Peyer's patch (tissue), 4 donors: ENCODE data around the gene BTBD17. TPM values are rescaled to one million over a fixed set of nuclear protein-coding genes. Genes with fewer than 3 reads are reported as not detected.
A peak's percentile ranks its signal among the peaks of the same experiment; 100 is the strongest.
"Not testable (repeated sequence)": the region's sequence is repeated elsewhere in the genome, so short reads cannot be mapped to it uniquely, and the experiment has no call there.

ENCODE experiments used
- DNase-seq, 3 donors: peaks; one replicate each; pipeline ENCODE4 v3.0.0-alpha.2; 2017 to 2019
- H3K27ac ChIP-seq, 4 donors: fragments of 200-600 bp; sonication (generic); one replicate each; pipeline ENCODE4 v1.5.1; 2016 to 2019
- H3K27me3 ChIP-seq, 2 donors: fragments of 200-600 bp; sonication (generic); one replicate each; pipeline ENCODE4 v1.5.1; 2019
- H3K36me3 ChIP-seq, 3 donors: fragments of 200-600 bp; sonication (generic); one replicate each; pipeline ENCODE4 v1.5.1; 2016 to 2019
- H3K4me1 ChIP-seq, 4 donors: fragments of 200-600 bp; sonication (generic); one replicate each; pipeline ENCODE4 v1.5.1; 2016 to 2019
- H3K4me3 ChIP-seq, 4 donors: fragments of 200-600 bp; sonication (generic); 1 replicate in 3 of 4; 2 replicates in 1 of 4; pipeline ENCODE4 v1.5.1; 2016 to 2019; ENCODE audit warnings: mild to moderate bottlenecking in 1 of 4
- H3K9me3 ChIP-seq, 4 donors: fragments of 200-600 bp; sonication (generic); one replicate each; pipeline ENCODE4 v1.5.1; 2016 to 2019; ENCODE audit warnings: mild to moderate bottlenecking in 1 of 4
- POLR2A ChIP-seq, 2 donors: fragments of 450-650 bp; IDR thresholded peaks; one replicate each; pipeline ENCODE4 v1.5.1; 2017; ENCODE audit warnings: antibody characterized with exemption in 2 of 2, mild to moderate bottlenecking in 2 of 2, moderate library complexity in 2 of 2
- total RNA-seq, 4 donors: library from RNA; depleted of rRNA; stranded (reverse); fragments of >200 nt; gene quantifications; one replicate each; pipeline ENCODE4 v1.1.0, GENCODE V29; 2016
- TF ChIP-seq, protein P1 (sequence below), 6 experiments: fragments of 450-650 bp in 4 of 6; fragments of 200-600 bp in 2 of 6; sonication (generic) in 1 of 6; IDR thresholded peaks; one replicate each; pipeline ENCODE4 v1.5.1; 2017 to 2019; ENCODE audit warnings: antibody characterized with exemption in 6 of 6, mild to moderate bottlenecking in 3 of 6, moderate library complexity in 1 of 6

The BTBD17 gene, protein sequence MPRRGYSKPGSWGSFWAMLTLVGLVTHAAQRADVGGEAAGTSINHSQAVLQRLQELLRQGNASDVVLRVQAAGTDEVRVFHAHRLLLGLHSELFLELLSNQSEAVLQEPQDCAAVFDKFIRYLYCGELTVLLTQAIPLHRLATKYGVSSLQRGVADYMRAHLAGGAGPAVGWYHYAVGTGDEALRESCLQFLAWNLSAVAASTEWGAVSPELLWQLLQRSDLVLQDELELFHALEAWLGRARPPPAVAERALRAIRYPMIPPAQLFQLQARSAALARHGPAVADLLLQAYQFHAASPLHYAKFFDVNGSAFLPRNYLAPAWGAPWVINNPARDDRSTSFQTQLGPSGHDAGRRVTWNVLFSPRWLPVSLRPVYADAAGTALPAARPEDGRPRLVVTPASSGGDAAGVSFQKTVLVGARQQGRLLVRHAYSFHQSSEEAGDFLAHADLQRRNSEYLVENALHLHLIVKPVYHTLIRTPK
- not detected for total RNA-seq

DNA sequence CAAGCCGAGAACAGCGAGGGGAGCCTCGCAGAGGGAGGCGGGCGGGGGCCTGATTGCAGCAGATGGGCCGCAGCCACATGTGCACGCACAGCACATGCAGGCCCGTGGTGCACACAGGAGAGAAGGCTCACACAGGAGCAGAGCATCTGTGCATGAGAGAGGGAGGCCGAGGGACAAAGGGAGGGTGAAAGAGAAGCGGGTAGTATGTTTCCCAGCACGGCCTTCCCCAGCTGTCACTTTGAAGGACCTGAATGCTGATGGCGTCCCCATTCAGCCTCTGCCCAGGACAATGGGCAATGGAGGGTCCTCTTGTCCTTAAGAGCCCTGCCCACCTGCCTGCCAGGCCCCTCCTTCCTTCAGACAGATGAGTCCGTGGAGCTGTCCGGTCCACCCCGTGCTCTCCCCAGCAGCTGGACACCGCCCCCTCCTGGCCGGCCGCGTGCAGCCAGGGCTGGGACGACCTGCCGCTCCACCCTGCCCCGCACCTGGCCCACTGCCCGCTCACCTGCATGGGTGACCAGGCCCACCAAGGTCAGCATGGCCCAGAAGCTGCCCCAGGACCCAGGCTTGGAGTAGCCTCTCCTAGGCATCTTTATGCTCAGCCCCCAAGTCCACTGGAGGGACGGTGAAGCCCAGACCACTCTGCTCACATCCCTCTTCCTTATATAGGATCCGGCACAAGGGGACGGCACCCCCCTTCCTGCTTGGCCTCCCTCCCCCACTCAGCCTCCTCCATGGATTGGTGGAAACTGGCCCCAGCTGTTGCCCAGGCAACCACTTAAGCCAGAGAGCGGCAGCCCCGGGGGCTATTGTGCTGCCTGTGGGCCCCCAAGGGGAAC is at the start of gene BTBD17:
BTBD17 (minus strand) TSS at position 639 of the 839 bp plus-strand sequence; CDS start at position 590, 49 bp downstream.
- TF ChIP-seq, protein P1, sequence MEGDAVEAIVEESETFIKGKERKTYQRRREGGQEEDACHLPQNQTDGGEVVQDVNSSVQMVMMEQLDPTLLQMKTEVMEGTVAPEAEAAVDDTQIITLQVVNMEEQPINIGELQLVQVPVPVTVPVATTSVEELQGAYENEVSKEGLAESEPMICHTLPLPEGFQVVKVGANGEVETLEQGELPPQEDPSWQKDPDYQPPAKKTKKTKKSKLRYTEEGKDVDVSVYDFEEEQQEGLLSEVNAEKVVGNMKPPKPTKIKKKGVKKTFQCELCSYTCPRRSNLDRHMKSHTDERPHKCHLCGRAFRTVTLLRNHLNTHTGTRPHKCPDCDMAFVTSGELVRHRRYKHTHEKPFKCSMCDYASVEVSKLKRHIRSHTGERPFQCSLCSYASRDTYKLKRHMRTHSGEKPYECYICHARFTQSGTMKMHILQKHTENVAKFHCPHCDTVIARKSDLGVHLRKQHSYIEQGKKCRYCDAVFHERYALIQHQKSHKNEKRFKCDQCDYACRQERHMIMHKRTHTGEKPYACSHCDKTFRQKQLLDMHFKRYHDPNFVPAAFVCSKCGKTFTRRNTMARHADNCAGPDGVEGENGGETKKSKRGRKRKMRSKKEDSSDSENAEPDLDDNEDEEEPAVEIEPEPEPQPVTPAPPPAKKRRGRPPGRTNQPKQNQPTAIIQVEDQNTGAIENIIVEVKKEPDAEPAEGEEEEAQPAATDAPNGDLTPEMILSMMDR (IDR thresholded peaks at IDR 0.05) = peak in 4 of 6 experiments; percentile 57 to 60 (median 60)
- no peak for TF ChIP-seq POLR2A (IDR thresholded peaks at IDR 0.05)
- H3K27ac ChIP-seq = no peak within 1 kb of the TSS
- peaks cover 0 to 16% of the 10 kb centered on the region in 2 donors for H3K27me3 ChIP-seq
- DNase-seq = peak; percentile 18 to 75 (median 66)
- H3K4me1 ChIP-seq = peaks cover 0 to 12% (median 5%) of the 10 kb centered on the region in 4 donors
- H3K36me3 ChIP-seq = no peaks in the 10 kb centered on the region
- no peak within 1 kb of the TSS for H3K4me3 ChIP-seq
- H3K9me3 ChIP-seq = no peaks in the 10 kb centered on the region

- H3K9me3 ChIP-seq = no peaks in the 10 kb centered on the region
- no peak for DNase-seq
- H3K4me3 ChIP-seq = no peak overlapping the region
- H3K27ac ChIP-seq = no peak overlapping the region
- no peaks in the 10 kb centered on the region for H3K36me3 ChIP-seq
- H3K4me1 ChIP-seq = no peaks in the 10 kb centered on the region
- no peaks in the 10 kb centered on the region for H3K27me3 ChIP-seq
- TF ChIP-seq, protein P1 (IDR thresholded peaks at IDR 0.05) = no peak
- TF ChIP-seq POLR2A (IDR thresholded peaks at IDR 0.05) = no peak
These were observed 48.4 kb upstream of the BTBD17 start for GRCh38 chr17:74410001-74410443.

DNA sequence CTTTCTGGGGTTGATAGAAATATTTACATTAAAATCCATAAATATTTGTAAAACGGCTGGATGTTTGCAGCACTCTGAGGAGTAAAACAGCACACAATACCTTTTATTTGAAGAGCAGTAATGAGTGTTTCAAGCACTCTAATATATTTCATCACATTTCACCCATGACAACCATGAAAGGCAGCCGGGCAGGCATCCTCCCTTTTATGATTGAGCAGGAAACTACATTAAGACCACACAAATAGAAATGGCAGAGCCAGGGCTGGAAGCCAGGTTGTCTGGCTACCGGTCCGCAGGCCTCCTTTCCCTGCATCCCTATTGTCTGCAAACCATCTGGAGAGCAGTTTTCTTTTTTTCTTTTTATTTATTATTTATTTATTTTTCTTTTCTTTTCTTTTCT is 47.1 kb upstream of the BTBD17 start:
- DNase-seq = no peak
- H3K4me3 ChIP-seq = no peak overlapping the region
- no peaks in the 10 kb centered on the region for H3K36me3 ChIP-seq
- TF ChIP-seq POLR2A (IDR thresholded peaks at IDR 0.05) = no peak
- TF ChIP-seq, protein P1 (IDR thresholded peaks at IDR 0.05) = no peak
- no peak overlapping the region for H3K27ac ChIP-seq
- no peaks in the 10 kb centered on the region for H3K27me3 ChIP-seq
- no peaks in the 10 kb centered on the region for H3K4me1 ChIP-seq
- H3K9me3 ChIP-seq = no peaks in the 10 kb centered on the region

DNA sequence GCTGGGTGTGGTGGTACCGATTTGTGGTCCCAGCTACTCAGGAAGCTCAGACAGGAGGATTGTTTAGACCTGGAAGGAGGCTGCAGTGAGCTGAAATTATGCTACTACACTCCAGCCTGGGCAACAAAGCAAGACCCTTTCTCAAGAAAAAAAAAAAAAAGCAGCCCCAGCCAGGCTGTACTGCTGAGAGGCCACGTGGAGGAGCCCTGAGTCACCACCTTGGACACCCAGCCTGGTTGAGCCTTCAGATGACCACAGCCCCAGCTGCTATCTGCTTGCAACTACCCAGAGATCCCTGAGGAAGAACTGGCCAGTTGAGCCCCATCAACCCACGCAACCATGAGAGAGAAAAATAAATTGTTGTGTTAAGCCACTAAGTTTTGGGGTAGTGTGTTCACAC is 46.6 kb upstream of the BTBD17 start:
- Histone ChIP-seq H3K4me3 (no peak overlapping the region), H3K27me3 (no peaks in the 10 kb centered on the region), H3K27ac (no peak overlapping the region), H3K4me1 (no peaks in the 10 kb centered on the region), H3K36me3 (no peaks in the 10 kb centered on the region), H3K9me3 (no peaks in the 10 kb centered on the region)
- DNase-seq = peak in 1 of 3 donors; percentile 59
- TF ChIP-seq, protein P1 (IDR thresholded peaks at IDR 0.05) = peak in 1 of 6 experiments; percentile 6
- TF ChIP-seq POLR2A (IDR thresholded peaks at IDR 0.05) = no peak

GRCh38 chr17:74407384-74407783 is 45.7 kb upstream of the BTBD17 start:
- Histone ChIP-seq H3K36me3 (no peaks in the 10 kb centered on the region), H3K27me3 (no peaks in the 10 kb centered on the region), H3K4me3 (no peak overlapping the region), H3K4me1 (no peaks in the 10 kb centered on the region), H3K27ac (no peak overlapping the region), H3K9me3 (no peaks in the 10 kb centered on the region)
- TF ChIP-seq, protein P1 (IDR thresholded peaks at IDR 0.05) = no peak
- no peak for TF ChIP-seq POLR2A (IDR thresholded peaks at IDR 0.05)
- DNase-seq = no peak

DNA sequence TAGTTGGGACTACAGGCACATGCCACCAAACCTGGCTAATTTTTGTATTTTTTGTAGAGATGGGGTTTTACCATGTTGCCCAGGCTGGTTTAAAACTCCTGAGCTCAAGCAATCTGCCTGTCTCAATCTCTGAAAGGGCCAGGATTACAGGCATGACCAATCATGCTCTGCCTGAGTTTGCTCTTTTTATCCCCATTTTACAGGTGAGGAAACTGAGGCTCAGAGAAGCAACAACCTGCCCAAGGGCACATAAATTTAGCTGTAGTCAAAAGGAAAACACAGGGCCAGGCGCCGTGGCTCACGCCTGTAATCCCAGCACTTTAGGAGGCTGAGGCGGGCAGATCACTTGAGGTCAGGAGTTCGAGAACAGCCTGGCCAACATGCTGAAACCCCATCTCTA is 43.6 kb upstream of the BTBD17 start:
- not testable (repeated sequence) for H3K9me3 ChIP-seq, H3K4me1 ChIP-seq, H3K27ac ChIP-seq, H3K4me3 ChIP-seq, H3K27me3 ChIP-seq, H3K36me3 ChIP-seq, DNase-seq
